Peyer's patch (tissue), 4 donors: ENCODE results near the gene LIX1.

Experiments used
- POLR2A ChIP-seq, 2 donors: fragments of 450-650 bp; IDR thresholded peaks; one replicate each; pipeline ENCODE4 v1.5.1; 2017; ENCODE audit warnings: antibody characterized with exemption in 2 of 2, mild to moderate bottlenecking in 2 of 2, moderate library complexity in 2 of 2
- TF ChIP-seq, protein P1 (sequence below), 6 experiments: fragments of 450-650 bp in 4 of 6; fragments of 200-600 bp in 2 of 6; sonication (generic) in 1 of 6; IDR thresholded peaks; one replicate each; pipeline ENCODE4 v1.5.1; 2017 to 2019; ENCODE audit warnings: antibody characterized with exemption in 6 of 6, mild to moderate bottlenecking in 3 of 6, moderate library complexity in 1 of 6

- TF ChIP-seq, protein P1, sequence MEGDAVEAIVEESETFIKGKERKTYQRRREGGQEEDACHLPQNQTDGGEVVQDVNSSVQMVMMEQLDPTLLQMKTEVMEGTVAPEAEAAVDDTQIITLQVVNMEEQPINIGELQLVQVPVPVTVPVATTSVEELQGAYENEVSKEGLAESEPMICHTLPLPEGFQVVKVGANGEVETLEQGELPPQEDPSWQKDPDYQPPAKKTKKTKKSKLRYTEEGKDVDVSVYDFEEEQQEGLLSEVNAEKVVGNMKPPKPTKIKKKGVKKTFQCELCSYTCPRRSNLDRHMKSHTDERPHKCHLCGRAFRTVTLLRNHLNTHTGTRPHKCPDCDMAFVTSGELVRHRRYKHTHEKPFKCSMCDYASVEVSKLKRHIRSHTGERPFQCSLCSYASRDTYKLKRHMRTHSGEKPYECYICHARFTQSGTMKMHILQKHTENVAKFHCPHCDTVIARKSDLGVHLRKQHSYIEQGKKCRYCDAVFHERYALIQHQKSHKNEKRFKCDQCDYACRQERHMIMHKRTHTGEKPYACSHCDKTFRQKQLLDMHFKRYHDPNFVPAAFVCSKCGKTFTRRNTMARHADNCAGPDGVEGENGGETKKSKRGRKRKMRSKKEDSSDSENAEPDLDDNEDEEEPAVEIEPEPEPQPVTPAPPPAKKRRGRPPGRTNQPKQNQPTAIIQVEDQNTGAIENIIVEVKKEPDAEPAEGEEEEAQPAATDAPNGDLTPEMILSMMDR (IDR thresholded peaks at IDR 0.05) = no peak
- no peak for TF ChIP-seq POLR2A (IDR thresholded peaks at IDR 0.05)
Measured at GRCh38 chr5:97097326-97098230, 44.8 kb downstream of the LIX1 start.
